GM23248 (cell line): ENCODE data around the gene JMJD4.

Source experiments
- EZH2 ChIP-seq: fragments of 200-600 bp; sonication (generic); IDR thresholded peaks from 2 replicates; pipeline ENCODE4 v1.6.1; 2018; ENCODE audit warnings: antibody characterized with exemption, mild to moderate bottlenecking; ENCODE audit not compliant: insufficient read depth, poor library complexity, severe bottlenecking
- EZH2phosphoT487 ChIP-seq: fragments of 200-600 bp; sonication (generic); IDR thresholded peaks from 2 replicates; pipeline ENCODE4 v1.6.1; 2018; ENCODE audit warnings: antibody characterized with exemption, moderate library complexity, mild to moderate bottlenecking, low read depth; ENCODE audit not compliant: insufficient read depth

DNA sequence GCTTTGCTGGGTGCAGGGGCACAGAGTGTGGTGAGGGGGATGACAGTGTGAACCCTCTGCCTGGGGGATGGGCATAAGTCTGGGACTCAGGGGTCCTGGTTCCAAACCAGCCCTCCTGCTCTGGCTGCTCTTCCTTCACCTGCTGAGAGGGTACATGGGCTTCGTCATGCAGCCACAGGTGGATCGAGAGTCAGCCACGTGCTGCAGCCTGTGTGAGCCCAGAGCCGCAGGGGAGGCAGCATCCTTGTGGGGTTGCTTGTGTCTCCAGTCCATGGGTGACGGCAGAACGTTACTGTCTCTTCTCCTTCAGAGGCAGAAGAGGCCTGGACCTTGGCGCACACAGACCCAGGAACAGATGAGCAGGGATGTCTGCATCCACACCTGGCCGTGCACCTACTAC lies 12.3 kb upstream of the JMJD4 start:
- no peak for TF ChIP-seq EZH2
- no peak for TF ChIP-seq EZH2phosphoT487
